HG03135 (cell line): ENCODE results near the gene UPK1A.
"Not testable (repeated sequence)": the region's sequence is repeated elsewhere in the genome, so short reads cannot be mapped to it uniquely, and the experiment has no call there.

Experiments
- ATAC-seq: cut with Tn5 transposase; IDR thresholded peaks from one replicate; pipeline ENCODE4 v1.9.1; 2021; ENCODE audit warnings: mild to moderate bottlenecking, moderate library complexity; ENCODE audit not compliant: unreplicated experiment

The UPK1A gene

DNA sequence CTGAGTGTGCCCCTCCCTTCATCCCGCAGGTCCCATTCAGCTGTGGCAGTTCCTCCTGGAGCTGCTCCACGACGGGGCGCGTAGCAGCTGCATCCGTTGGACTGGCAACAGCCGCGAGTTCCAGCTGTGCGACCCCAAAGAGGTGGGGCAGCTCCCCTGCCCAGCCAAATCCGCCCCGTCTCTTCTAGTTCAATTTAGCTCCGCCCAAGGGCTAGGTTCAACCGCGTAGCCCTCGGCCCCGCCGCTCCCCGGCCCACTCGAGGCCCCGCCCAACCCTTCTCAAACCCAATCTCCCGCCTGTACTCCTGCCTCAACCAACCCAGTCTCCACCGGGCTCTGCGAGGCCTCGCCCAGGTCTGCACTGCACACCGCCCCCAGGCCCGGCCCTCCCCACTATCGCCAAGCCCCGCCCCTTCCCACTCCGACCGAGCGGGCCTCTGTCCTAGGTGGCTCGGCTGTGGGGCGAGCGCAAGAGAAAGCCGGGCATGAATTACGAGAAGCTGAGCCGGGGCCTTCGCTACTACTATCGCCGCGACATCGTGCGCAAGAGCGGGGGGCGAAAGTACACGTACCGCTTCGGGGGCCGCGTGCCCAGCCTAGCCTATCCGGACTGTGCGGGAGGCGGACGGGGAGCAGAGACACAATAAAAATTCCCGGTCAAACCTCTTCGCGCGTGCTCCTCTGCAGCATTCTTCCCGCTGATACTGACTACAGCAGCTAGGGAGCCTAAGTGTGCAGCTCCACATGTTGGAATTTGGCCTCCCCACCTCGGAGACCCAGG is 21.9 kb upstream of the UPK1A start:
- peak; percentile 59 for ATAC-seq

DNA sequence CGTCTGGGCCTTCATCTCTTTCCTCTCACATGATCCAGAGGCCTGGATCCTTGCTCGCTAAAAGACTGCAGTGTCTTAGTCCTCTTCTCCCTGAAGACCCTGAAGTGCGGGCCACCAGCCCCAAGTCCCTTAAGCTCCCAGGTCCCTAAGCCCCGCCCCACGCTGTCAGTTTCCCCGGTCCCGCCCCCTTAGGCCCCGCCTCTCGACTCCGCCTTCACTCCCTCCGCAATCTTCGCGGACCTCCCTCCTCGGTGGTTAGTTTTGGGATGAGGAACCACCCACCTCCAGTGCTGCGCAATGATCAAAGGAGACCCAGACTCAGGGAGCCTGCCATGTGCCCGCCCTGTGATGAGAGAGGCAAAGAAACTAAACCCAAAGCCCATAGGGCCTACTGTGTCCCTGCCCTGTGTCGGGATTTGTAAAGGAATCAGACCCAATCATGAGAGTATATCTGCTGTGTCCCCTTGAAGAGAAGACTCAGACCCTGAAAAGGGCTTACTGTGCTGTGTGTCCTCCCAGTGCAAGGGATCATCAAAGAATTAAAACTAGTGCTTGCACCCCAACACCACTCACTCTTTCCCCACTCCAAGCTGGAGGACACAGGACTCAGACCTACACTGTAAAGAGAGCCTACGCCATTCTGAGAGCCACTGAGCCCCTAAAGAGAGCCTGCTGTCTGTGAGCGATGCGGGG is 21.2 kb upstream of the UPK1A start:
- no peak for ATAC-seq

DNA sequence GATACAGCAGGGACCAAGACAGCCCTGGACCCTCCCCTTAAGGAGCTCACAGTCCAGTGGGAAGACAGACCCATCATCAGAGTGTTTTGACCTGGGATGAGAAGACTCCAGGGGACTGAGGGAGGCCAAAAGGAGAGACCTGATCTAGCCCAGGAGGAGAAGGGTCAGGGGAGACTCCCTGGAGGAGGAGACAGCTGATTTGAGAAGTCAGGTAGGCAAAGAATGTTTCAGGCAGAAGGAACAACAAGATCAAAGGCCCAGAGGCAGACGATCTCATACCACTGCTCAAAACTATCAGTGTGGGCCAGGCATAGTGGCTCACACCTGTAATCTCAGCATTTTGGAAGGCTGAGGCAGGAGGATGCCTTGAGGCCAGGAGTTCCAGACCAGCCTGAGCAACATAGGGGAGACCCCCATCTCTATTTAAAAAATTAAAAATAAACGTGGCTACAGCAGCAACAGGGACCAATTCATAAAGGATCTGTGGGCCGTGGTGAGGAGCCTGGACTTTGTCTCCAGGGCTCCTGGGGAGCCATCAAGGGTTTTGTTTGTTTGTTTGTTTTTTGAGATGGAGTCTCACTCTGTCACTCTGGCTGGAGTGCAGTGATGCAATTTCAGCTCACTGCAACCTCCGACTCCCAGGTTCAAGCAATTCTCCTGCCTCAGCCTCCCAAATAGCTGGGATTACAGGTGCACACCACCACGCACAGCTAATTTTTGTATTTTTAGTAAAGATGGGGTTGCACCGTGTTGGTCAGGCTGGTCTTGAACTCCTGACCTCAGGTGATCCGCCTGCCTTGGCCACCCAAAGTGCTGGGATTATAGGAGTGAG is 20.4 kb upstream of the UPK1A start:
- no peak for ATAC-seq

DNA sequence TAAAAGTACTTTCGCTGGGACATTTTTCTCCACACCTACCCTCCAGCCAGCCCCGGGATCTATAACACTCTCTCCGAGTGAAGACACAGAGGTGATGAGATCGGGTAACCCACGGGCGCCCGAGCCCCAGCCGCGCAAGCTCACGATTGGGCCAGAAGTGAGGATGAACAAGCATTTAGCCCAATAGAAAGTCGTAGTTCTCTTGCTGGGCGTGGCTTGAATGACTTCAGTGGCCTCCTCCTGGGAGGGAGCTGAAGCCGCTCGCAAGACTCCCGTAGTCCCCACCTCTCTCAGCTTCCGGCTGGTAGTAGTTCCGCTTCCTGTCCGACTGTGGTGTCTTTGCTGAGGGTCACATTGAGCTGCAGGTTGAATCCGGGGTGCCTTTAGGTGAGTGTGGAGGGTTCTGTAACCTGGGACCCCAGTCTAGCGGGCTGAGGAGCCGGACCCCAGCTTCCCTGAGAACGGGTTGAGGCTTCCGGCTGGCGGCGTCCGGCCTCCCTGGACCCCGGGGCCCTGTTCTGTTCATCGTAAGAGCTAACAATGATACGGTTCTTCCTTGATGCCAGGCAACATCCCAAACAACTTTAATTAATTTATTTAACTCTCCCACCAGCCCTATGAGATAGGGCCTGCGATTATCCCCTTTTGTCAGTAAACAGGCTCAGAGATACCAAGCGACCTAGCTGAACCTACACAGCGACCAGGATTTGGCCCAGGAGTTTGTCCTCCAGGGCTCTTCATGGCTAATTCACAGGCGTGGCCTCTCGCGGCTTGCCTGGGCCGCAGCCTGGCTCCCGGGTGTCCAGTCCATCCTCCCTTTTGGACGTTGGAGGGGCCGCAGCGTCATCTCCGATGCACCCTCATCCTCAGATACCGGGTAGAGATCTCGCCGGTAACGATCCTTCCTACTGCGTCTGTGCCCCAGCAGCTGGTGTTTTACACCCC is 18.0 kb upstream of the UPK1A start, which contains the start of gene COX6B1:
Gene COX6B1, plus strand, starts transcription at position 307 of the 945 bp plus-strand sequence. CDS start 2,921 bp downstream, outside the sequence.
- ATAC-seq = peak; percentile 64

DNA sequence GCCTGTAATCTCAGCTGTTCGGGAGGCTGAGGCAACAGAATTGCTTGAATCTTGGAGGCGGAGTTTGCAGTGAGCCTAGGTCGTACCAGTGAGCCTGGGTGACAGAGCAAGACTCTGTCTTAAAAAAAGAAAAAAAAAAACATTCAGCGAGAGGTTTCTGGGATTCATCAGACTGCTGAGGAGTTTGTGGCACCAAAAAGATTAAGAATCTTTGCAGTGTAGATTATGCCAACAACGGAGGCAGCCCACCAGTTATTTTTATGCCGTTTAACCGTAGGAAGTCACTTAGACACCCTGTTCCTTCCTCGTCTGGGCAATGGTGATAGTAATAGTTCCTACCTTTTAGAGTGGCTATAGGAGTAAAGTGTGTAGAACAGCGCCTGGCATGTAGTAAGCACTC is 15.7 kb upstream of the UPK1A start:
- no peak for ATAC-seq

DNA sequence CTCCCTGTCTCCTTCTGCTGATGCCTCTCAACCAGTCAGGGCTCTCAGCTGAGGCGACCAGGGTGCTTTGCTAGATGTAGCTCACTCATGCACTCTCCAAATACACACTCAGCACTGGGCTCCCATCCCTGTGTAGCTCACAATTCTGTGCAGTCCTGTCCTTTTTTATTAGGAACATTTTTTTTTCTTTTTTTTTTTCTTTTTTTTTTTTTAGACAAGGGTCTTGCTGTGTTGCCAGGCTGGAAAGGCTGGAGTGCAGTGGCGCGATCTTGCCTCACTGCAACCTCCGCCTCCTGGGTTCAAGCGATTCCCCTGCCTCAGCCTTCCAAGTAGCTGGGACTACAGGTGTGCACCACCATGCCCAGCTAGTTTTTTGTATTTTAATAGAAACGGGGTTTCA is 11.5 kb upstream of the UPK1A start:
- not testable (repeated sequence) for ATAC-seq

DNA sequence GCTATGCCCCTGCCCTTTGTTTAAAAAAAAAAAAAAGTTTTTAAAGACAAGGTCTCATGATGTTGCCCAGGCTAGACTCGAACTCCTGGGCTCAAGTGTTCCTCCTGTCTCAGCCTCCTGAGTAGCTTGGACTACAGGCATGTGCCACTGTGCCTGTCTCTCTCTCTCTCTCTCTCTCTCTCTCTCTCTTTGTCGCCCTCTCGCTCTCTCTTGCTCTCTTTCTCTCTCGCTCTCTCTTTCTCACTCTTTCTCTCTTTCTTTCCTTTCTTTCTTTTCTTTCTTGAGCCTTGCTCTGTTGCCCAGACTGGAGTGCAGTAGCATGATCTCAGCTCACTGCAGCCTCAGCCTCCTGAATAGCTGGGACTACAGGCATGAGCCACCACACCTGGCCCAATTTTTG is 10.7 kb upstream of the UPK1A start:
- no peak for ATAC-seq

DNA sequence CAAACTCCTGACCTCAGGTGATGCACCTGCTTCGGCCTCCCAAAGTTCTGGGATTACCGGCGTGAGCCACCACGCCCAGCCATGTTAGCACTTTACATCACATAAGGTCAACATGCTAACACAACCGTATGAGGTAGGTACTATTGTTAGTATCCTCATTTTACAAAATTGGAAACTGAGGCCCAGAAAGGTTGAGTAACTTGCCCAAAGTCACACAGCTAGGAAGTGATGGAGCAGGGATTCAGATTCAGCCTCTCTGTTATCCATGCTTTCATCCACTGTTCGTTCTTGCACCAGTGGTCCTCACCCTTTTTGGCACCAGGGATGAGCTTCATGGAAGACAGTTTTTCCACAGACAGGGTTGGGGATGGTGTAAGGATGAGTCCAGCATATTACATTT is 9.6 kb upstream of the UPK1A start:
- ATAC-seq = no peak

DNA sequence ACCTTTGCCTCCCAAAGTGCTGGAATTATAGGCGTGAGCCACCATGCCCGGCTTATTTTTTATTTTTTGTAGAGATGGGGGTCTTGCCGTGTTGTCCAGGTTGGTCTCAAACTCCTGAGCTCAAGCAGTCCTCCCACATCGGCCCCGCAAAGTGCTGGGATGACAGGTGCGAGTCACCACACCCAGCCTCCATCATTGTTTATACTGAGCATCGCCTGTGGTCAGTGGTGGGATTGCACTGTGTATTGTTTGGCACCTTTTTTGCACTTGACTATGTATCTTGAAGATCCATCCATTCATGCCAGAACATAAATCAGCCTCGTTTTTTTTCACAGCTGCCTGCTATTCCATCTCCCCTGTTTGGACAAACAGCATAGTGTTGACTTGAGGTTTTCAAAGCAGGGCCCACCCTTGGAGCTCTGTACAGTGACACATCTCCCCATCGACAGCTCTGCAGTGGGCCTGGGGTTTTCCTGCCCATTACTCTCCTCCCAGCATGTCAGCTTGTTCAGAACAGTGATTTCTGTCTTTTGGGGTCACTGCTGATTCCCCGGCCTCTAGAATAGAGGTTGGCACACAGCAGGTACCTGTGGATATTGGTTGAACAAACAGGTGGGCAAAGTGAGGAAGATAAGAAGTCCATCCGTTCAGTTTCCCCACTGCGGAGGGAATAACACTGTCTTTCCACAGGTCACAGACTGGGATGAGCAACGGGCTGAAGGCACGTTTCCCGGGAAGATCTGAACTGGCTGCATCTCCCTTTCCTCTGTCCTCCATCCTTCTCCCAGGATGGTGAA is 8.2 kb upstream of the UPK1A start:
- no peak for ATAC-seq

DNA sequence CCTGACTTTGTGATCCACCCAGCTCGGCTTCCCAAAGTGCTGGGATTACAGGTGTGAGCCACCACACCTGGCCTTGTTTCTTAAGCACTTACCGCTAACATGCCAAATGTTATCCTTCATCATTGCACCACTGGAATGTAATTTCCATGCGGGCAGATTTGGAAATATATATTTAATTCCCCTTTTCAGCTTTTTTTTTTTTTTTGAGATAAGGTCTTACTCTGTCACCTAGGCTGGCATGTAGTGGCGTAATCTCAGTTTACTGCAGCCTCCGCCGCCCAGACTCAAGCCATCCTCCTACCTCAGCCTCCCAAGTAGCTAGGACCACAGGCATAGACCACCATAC is 4.3 kb upstream of the UPK1A start:
- ATAC-seq = no peak

DNA sequence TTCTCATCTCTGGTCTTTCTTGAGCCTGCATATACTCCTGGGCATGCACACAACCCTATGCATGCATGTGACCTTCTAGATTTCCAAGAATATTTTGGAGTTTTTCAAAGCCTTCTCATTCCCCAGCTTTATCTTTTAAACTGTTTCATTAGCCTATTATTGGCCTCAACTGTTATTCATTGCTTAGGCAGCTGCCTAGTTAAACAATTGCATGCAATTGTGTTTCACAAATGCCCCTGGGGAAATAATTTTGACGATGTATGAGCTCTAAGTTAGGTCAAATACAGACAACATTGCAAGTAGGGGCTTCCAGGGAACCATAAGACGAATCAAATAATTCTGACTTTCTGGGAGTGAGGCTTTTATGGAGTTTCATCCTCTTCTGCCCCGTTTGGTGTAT is 2.3 kb upstream of the UPK1A start:
- ATAC-seq = no peak

DNA sequence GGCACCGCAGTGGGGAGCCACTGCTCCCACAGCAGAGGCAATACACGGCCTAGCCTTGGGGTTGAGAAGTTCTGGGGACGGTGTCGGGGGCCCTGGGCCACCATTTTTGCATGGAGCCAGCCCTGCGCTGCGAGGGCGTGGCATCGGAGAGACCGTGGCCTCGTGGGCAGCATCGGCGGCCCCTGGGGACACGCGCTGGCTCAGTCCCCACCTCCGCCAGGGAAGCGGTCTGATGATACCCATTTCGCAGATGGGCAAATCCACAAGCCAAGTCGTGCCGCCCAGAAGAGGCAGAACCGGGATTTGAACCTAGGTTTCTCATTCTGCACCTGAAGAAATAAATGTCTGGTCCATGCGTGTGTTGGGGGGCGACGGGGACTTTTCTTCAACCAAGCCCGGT is 1.2 kb upstream of the UPK1A start:
- no peak for ATAC-seq

DNA sequence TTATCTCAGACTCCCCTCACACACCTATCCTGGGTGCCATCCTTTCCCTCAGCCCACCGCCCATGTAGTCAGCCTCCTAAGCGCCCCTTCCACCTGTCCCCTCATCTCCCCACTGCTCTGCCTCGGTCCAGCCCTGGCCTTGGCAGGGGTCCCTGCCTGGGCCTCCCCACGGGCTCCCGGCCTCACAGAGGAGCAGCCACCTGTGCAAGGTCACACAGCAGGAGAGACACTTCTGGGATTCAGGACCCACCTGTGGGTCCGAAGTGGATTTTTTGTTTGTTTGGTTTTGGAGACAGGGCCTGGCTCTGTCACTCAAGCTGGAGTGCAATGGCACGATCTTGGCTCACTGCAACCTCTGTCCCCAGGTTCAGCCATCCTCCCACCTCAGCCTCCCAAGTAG is 713 bp upstream of the UPK1A start:
- no peak for ATAC-seq

DNA sequence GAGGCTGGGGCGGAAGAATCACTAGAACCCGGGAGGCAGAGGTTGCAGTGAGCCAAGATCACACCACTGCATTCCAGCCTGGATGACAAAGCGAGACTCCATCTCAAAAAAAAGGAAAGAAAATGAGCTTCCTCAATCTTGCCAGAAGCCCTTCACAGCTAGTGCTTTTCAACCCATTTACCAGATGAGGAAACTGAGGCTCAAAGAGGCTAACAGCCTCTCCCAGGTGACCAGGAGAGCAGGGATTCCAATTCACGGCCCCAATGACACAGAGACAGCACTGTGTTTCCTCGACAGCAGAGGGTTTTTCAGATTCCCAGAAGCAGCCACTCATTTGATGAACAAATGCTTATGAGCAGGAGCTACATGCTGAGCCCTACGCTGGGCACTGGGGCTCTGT is 3.2 kb downstream of the UPK1A start:
- no peak for ATAC-seq

DNA sequence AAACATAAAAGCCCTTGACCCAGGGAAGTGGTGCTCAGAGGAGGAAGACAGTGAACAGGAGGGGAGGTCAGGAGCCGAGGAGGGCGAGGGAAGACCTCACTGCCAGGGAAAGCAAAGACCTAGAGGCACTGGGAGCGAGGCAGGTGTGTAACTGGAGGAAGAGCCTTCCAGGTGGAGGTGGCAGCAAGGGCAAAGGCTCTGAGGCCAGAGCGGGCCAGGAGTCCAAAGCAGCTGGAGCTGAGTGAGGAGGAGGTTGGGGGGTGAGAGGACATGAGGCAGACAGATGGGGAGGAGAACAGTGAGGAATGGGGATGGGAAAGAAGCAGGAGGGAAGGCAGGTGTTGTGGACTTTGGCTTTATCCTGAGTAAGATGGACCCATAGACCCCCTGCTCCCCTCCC is 3.7 kb downstream of the UPK1A start:
- no peak for ATAC-seq

DNA sequence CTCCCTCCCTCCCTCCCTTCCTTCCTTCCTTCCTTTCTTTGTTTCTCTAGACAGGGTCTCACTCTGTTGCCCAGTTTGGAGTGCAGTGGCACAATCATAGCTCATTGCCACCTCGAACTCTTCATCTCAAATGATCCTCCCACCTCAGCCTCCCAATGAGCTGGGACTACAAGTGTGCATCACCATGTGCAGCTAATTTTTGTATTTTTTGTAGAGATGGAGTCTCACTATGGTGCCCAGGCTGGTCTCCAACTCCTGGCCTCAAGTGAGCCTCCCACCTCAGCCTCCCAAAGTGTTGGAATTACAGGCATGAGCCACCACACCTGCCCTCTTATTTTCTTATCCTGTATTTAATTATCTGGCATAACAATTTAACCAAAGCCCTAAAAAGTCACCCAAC is 4.4 kb downstream of the UPK1A start:
- no peak for ATAC-seq

DNA sequence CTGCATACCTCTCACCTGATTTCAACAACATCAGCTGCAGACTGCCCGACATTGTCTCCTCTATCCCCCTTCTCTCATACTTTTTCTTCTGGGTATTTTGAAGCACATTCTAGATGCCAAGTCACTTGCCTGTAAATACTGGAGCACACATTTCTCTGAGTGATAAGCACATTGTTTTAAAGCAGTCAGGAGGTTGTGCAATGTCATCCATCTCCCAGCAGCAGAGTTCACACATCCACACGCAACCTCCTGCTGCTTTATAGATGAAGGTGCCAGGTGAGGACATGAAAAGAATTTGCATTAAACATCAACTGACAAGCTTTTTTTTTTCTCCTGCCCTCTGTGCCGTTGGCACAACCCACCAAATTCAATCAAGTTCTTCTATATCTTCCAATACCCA is 5.5 kb downstream of the UPK1A start:
- no peak for ATAC-seq

DNA sequence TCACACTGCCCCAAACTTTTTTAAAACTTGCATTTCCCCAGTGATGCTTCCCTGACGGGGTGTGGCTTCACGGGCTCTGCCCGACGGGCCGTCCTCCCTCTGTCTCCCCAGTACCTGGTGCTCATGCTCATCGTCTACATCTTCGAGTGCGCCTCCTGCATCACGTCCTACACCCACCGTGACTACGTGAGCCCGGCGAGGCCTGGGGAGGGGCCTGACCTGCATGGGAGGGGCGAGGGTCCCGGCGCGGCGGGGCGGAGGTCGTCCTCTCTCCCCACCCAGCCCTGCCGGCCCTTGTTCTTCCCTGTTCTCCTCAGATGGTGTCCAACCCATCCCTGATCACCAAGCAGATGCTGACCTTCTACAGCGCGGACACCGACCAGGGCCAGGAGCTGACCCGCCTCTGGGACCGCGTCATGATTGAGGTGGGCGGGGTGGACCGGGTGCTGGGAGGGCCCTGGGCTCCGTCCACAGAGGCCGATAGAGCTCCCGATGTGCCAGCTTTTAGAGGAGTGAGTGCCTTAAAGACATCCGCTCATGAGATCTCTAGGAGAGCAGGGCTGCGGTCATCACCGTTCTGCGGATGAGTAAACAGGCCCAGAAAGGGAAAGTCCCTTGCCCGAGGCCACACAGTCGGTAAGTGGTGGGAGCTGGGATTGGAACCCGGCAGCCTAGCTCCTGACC is 6.9 kb downstream of the UPK1A start:
- ATAC-seq = no peak

DNA sequence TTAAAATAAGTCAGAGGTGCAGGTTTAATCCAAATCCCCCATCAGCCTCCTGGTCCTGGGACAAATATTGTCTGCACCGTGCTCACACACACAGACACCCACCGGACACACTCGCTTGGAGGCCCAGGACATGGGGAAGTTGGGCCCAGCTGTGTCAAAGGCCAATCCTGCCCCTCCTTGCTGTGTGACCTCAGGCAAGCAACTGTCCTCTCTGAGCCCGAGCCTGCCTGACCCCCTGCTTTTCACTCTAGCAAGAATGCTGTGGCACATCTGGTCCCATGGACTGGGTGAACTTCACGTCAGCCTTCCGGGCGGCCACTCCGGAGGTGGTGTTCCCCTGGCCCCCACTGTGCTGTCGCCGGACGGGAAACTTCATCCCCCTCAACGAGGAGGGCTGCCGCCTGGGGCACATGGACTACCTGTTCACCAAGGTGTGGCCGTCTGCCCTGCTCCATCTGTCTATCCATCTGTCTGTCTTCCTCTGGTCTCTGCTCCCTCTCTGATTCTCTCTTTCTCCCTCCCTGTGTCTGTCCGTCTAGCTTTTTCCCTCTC is 9.3 kb downstream of the UPK1A start:
- ATAC-seq = no peak
